Neural progenitor cell (in vitro differentiated cells): Measurements from ENCODE around the gene GLRA1. TPM values are rescaled to one million over a fixed set of nuclear protein-coding genes. Genes with fewer than 3 reads are reported as not detected.

Experiments used
- DNase-seq: peaks from one replicate; pipeline ENCODE4 v3.0.0-alpha.2; 2016; ENCODE audit warnings: low spot score
- H2AFZ ChIP-seq: fragments of 200-600 bp; sonication (generic); replicated peaks from 2 replicates; pipeline ENCODE4 v1.6.1; 2016; ENCODE audit warnings: antibody characterized with exemption
- H3F3A ChIP-seq: fragments of 200-600 bp; sonication (generic); 2 replicates; pipeline ENCODE4 v1.6.1; 2016; ENCODE audit warnings: antibody characterized with exemption, low read depth
- H3K27ac ChIP-seq: fragments of 200-600 bp; sonication (generic); 2 replicates; pipeline ENCODE4 v1.5.1; 2016; ENCODE audit warnings: mild to moderate bottlenecking
- H3K27me3 ChIP-seq: fragments of 200-600 bp; sonication (generic); 2 replicates; pipeline ENCODE4 v1.6.1; 2016; ENCODE audit warnings: mild to moderate bottlenecking, moderate library complexity
- H3K36me3 ChIP-seq: fragments of 200-600 bp; sonication (generic); 2 replicates; pipeline ENCODE4 v1.5.1; 2016
- H3K4me1 ChIP-seq: fragments of 200-600 bp; sonication (generic); 2 replicates; pipeline ENCODE4 v1.6.1; 2016; ENCODE audit warnings: mixed run types
- H3K4me2 ChIP-seq: fragments of 200-600 bp; sonication (generic); 2 replicates; pipeline ENCODE4 v1.6.1; 2016
- H3K4me3 ChIP-seq: fragments of 200-600 bp; sonication (generic); 2 replicates; pipeline ENCODE4 v1.5.1; 2016
- H3K79me2 ChIP-seq: fragments of 200-600 bp; sonication (generic); 2 replicates; pipeline ENCODE4 v1.6.1; 2016; ENCODE audit warnings: low read depth
- H3K9ac ChIP-seq: fragments of 200-600 bp; sonication (generic); 2 replicates; pipeline ENCODE4 v1.6.1; 2016
- H3K9me3 ChIP-seq: fragments of 200-600 bp; sonication (generic); 2 replicates; pipeline ENCODE4 v1.5.1; 2016; ENCODE audit warnings: low read depth
- H4K20me1 ChIP-seq: fragments of 200-600 bp; sonication (generic); 2 replicates; pipeline ENCODE4 v1.6.1; 2016; ENCODE audit warnings: low read depth
- H3K27ac Mint-ChIP-seq: 3 replicates; pipeline ENCODE4 v1.8.0; 2021; ENCODE audit warnings: mixed read lengths
- H3K27me3 Mint-ChIP-seq: 2 replicates; pipeline ENCODE4 v1.8.0; 2022; ENCODE audit warnings: low read depth, mild to moderate bottlenecking, inconsistent platforms, moderate library complexity, mixed read lengths; ENCODE audit not compliant: insufficient read depth
- H3K36me3 Mint-ChIP-seq: 3 replicates; pipeline ENCODE4 v1.8.0; 2021; ENCODE audit warnings: mixed read lengths
- H3K4me1 Mint-ChIP-seq: 3 replicates; pipeline ENCODE4 v1.8.0; 2021; ENCODE audit warnings: mixed read lengths
- H3K4me3 Mint-ChIP-seq: 3 replicates; pipeline ENCODE4 v1.8.0; 2021; ENCODE audit warnings: mild to moderate bottlenecking, moderate library complexity, mixed read lengths
- H3K9me3 Mint-ChIP-seq: 3 replicates; pipeline ENCODE4 v1.8.0; 2020; ENCODE audit warnings: mixed read lengths
- EZH2 ChIP-seq: fragments of 200-600 bp; sonication (generic); IDR thresholded peaks from 2 replicates; pipeline ENCODE4 v1.6.1; 2017; ENCODE audit warnings: antibody characterized with exemption, mild to moderate bottlenecking, moderate library complexity
- EZH2phosphoT487 ChIP-seq: fragments of 200-600 bp; sonication (generic); IDR thresholded peaks from 2 replicates; pipeline ENCODE4 v1.6.1; 2017; ENCODE audit warnings: antibody characterized with exemption
- total RNA-seq: library from RNA; depleted of rRNA; stranded (reverse); fragments of >200 nt; gene quantifications from 2 replicates; pipeline ENCODE4 v1.2.3, GENCODE V29; 2015; ENCODE audit warnings: low replicate concordance
- TF ChIP-seq, protein P1 (sequence below): fragments of 200-600 bp; sonication (generic); IDR thresholded peaks from 2 replicates; pipeline ENCODE4 v1.5.1; 2017; ENCODE audit warnings: antibody characterized with exemption, mild to moderate bottlenecking

Gene GLRA1
- total RNA-seq, 1 donor from 2014 or later = not detected

GRCh38 chr5:151800532-151800931 is 124.1 kb downstream of the GLRA1 start:
- Histone ChIP-seq H3K9me3 (no peaks in the 10 kb centered on the region), H3K79me2 (peaks cover 81% of the 10 kb centered on the region), H3K27ac (no peak overlapping the region), H2AFZ (no peak overlapping the region), H3K36me3 (peaks cover 50% of the 10 kb centered on the region), H3K4me2 (no peak overlapping the region), H3K4me3 (no peak overlapping the region), H3K9ac (no peak overlapping the region), H4K20me1 (peaks cover 40% of the 10 kb centered on the region), H3F3A (peaks cover 11% of the 10 kb centered on the region), H3K27me3 (no peaks in the 10 kb centered on the region), H3K4me1 (no peaks in the 10 kb centered on the region)
- Mint-ChIP-seq H3K9me3 (no peaks in the 10 kb centered on the region), H3K4me1 (no peaks in the 10 kb centered on the region), H3K27ac (no peak overlapping the region), H3K4me3 (no peak overlapping the region), H3K27me3 (no peaks in the 10 kb centered on the region), H3K36me3 (peaks cover 52% of the 10 kb centered on the region)
- no peak for TF ChIP-seq EZH2
- TF ChIP-seq, protein P1, sequence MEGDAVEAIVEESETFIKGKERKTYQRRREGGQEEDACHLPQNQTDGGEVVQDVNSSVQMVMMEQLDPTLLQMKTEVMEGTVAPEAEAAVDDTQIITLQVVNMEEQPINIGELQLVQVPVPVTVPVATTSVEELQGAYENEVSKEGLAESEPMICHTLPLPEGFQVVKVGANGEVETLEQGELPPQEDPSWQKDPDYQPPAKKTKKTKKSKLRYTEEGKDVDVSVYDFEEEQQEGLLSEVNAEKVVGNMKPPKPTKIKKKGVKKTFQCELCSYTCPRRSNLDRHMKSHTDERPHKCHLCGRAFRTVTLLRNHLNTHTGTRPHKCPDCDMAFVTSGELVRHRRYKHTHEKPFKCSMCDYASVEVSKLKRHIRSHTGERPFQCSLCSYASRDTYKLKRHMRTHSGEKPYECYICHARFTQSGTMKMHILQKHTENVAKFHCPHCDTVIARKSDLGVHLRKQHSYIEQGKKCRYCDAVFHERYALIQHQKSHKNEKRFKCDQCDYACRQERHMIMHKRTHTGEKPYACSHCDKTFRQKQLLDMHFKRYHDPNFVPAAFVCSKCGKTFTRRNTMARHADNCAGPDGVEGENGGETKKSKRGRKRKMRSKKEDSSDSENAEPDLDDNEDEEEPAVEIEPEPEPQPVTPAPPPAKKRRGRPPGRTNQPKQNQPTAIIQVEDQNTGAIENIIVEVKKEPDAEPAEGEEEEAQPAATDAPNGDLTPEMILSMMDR = no peak
- no peak for TF ChIP-seq EZH2phosphoT487
- no peak for DNase-seq

DNA sequence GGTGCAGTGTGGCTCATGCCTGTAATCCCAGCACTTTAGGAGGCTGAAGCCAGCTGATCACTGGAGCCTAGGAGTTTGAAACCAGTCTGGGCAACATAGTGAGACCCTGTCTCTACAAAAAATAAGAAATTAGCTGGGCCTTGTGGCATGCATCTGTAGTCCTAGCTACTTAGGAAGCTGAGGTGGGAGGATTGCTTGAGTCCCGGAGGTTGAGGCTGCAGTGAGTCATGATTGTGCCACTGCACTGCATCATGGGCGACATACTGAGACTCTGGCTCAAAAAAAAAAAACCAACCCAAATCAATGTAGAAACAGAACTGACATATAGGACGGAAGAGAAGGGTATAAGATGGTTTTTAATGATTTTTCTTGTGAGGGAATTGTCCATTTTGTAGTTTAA is 125.2 kb downstream of the GLRA1 start:
- Histone ChIP-seq H3K4me1 (no peaks in the 10 kb centered on the region), H3F3A (peaks cover 11% of the 10 kb centered on the region), H3K4me3 (no peak overlapping the region), H3K27ac (no peak overlapping the region), H3K79me2 (peaks cover 83% of the 10 kb centered on the region), H4K20me1 (peaks cover 51% of the 10 kb centered on the region), H3K27me3 (no peaks in the 10 kb centered on the region), H3K4me2 (no peak overlapping the region), H3K9ac (no peak overlapping the region), H3K36me3 (peaks cover 56% of the 10 kb centered on the region), H3K9me3 (no peaks in the 10 kb centered on the region), H2AFZ (no peak overlapping the region)
- H3K4me1 Mint-ChIP-seq = no peaks in the 10 kb centered on the region
- TF ChIP-seq, protein P1 = no peak
- TF ChIP-seq EZH2phosphoT487 (no peak), EZH2 (no peak)
- no peak overlapping the region for H3K4me3 Mint-ChIP-seq
- no peaks in the 10 kb centered on the region for H3K27me3 Mint-ChIP-seq
- DNase-seq = no peak
- no peak overlapping the region for H3K27ac Mint-ChIP-seq
- H3K9me3 Mint-ChIP-seq = no peaks in the 10 kb centered on the region
- H3K36me3 Mint-ChIP-seq = peaks cover 53% of the 10 kb centered on the region

DNA sequence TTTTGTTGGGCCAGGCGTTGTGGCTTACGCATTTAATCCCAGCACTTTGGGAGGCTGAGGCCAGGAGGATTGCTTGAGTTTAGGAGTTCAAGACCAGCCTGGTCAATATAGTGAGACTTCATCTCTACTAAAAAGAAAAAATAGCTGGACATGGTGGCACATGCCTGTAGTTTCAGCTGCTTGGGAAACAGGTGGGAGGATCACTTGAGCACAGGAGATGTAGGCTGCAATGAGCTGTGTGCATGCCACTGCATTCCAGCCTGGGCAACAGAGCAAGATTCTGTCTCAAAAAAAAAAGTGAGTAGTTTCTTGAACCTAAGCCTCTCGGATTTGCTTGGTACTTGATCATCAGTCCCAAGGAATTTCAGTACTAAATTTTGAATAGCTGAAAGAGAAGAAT is 126.0 kb downstream of the GLRA1 start:
- Mint-ChIP-seq H3K9me3 (no peaks in the 10 kb centered on the region), H3K27me3 (no peaks in the 10 kb centered on the region), H3K4me1 (no peaks in the 10 kb centered on the region), H3K27ac (no peak overlapping the region), H3K4me3 (no peak overlapping the region), H3K36me3 (peaks cover 53% of the 10 kb centered on the region)
- TF ChIP-seq, protein P1 = no peak
- H3K4me2 ChIP-seq = no peak overlapping the region
- no peak for DNase-seq
- H3F3A ChIP-seq = peaks cover 11% of the 10 kb centered on the region
- H3K36me3 ChIP-seq = peaks cover 55% of the 10 kb centered on the region
- H3K9me3 ChIP-seq = no peaks in the 10 kb centered on the region
- no peak overlapping the region for H2AFZ ChIP-seq
- H3K4me1 ChIP-seq = no peaks in the 10 kb centered on the region
- no peak overlapping the region for H3K27ac ChIP-seq
- H3K9ac ChIP-seq = no peak overlapping the region
- peaks cover 57% of the 10 kb centered on the region for H4K20me1 ChIP-seq
- no peaks in the 10 kb centered on the region for H3K27me3 ChIP-seq
- peaks cover 83% of the 10 kb centered on the region for H3K79me2 ChIP-seq
- H3K4me3 ChIP-seq = no peak overlapping the region

GRCh38 chr5:151795426-151795825 is 129.2 kb downstream of the GLRA1 start:
- Mint-ChIP-seq H3K4me3 (no peak overlapping the region), H3K36me3 (peaks cover 56% of the 10 kb centered on the region), H3K27me3 (no peaks in the 10 kb centered on the region), H3K9me3 (no peaks in the 10 kb centered on the region), H3K27ac (no peak overlapping the region), H3K4me1 (no peaks in the 10 kb centered on the region)
- Histone ChIP-seq H3K4me2 (no peak overlapping the region), H3K4me3 (no peak overlapping the region), H4K20me1 (peaks cover 73% of the 10 kb centered on the region), H3K36me3 (peaks cover 64% of the 10 kb centered on the region), H2AFZ (no peak overlapping the region), H3K27me3 (no peaks in the 10 kb centered on the region), H3F3A (peaks cover 4% of the 10 kb centered on the region), H3K4me1 (no peaks in the 10 kb centered on the region), H3K27ac (no peak overlapping the region), H3K79me2 (peaks cover 97% of the 10 kb centered on the region), H3K9ac (no peak overlapping the region), H3K9me3 (no peaks in the 10 kb centered on the region)
- TF ChIP-seq, protein P1 = no peak
- no peak for TF ChIP-seq EZH2
- no peak for TF ChIP-seq EZH2phosphoT487
- no peak for DNase-seq
